ENCODE data around the gene FARSA.
"Not testable (repeated sequence)": the region's sequence is repeated elsewhere in the genome, so short reads cannot be mapped to it uniquely, and the experiment has no call there.

The FARSA gene

GRCh38 chr19:12957389-12957952, 24.0 kb upstream of the FARSA start:
- Mint-ChIP-seq H3K4me3 (peak overlapping the region; percentile 86), H3K36me3 (peaks cover 31% of the 10 kb centered on the region), H3K4me1 (peaks cover 35% of the 10 kb centered on the region), H3K27ac (peak overlapping the region; percentile 96)
- H3K9me3 Mint-ChIP-seq; DNase-seq (ENCODE audit: low spot score in 2 of 2): not testable (repeated sequence)
- ATAC-seq: peak; percentile 19

- Mint-ChIP-seq H3K27ac (peak within 1 kb of the TSS; percentile 96), H3K36me3 (peaks cover 39% of the 10 kb centered on the region), H3K4me3 (peak within 1 kb of the TSS; percentile 86), H3K4me1 (peaks cover 29% of the 10 kb centered on the region), H3K9me3 (no peaks in the 10 kb centered on the region)
- ATAC-seq: peak; percentile 98
- DNase-seq (ENCODE audit: low spot score in 2 of 2): peak; percentile 83 to 91
Observed at GRCh38 chr19:12956446-12957388, 23.2 kb upstream of the FARSA start, which contains the start of gene GADD45GIP1. Gene GADD45GIP1, minus strand, starts transcription at chr19:12957223. Its CDS starts 11 bp downstream, at chr19:12957212.

GRCh38 chr19:12955996-12956395, 22.5 kb upstream of the FARSA start:
- peaks cover 29% of the 10 kb centered on the region for H3K4me1 Mint-ChIP-seq
- ATAC-seq: no peak
- no peaks in the 10 kb centered on the region for H3K9me3 Mint-ChIP-seq
- no peak for DNase-seq (ENCODE audit: low spot score in 2 of 2)
- H3K4me3 Mint-ChIP-seq: peak overlapping the region; percentile 86
- peak overlapping the region; percentile 96 for H3K27ac Mint-ChIP-seq
- H3K36me3 Mint-ChIP-seq: peaks cover 46% of the 10 kb centered on the region

- Mint-ChIP-seq H3K4me1 (peaks cover 31% of the 10 kb centered on the region), H3K27ac (peak overlapping the region; percentile 96), H3K36me3 (peaks cover 50% of the 10 kb centered on the region), H3K4me3 (peak overlapping the region; percentile 86)
- ATAC-seq; DNase-seq (ENCODE audit: low spot score in 2 of 2); H3K9me3 Mint-ChIP-seq: not testable (repeated sequence)
Observed at GRCh38 chr19:12955575-12955974, 22.1 kb upstream of the FARSA start.

- Mint-ChIP-seq H3K4me1 (peaks cover 41% of the 10 kb centered on the region), H3K4me3 (peak overlapping the region; percentile 86), H3K36me3 (peaks cover 60% of the 10 kb centered on the region), H3K27ac (peak overlapping the region; percentile 96), H3K9me3 (no peaks in the 10 kb centered on the region)
- DNase-seq (ENCODE audit: low spot score in 2 of 2) (no peak), ATAC-seq (no peak)
Observed at GRCh38 chr19:12954612-12954962, 21.1 kb upstream of the FARSA start.

GRCh38 chr19:12953799-12954611, 20.5 kb upstream of the FARSA start:
- peak overlapping the region; percentile 86 for H3K4me3 Mint-ChIP-seq
- H3K36me3 Mint-ChIP-seq: peaks cover 66% of the 10 kb centered on the region
- no peak for ATAC-seq
- DNase-seq (ENCODE audit: low spot score in 2 of 2): no peak
- peak overlapping the region; percentile 96 for H3K27ac Mint-ChIP-seq
- H3K9me3 Mint-ChIP-seq: no peaks in the 10 kb centered on the region
- H3K4me1 Mint-ChIP-seq: peaks cover 46% of the 10 kb centered on the region

GRCh38 chr19:12953138-12953798, 19.8 kb upstream of the FARSA start:
- DNase-seq (ENCODE audit: low spot score in 2 of 2) (no peak), ATAC-seq (no peak)
- no peak overlapping the region for H3K4me3 Mint-ChIP-seq
- H3K27ac Mint-ChIP-seq: peak overlapping the region; percentile 96
- H3K4me1 Mint-ChIP-seq: peaks cover 50% of the 10 kb centered on the region
- no peaks in the 10 kb centered on the region for H3K9me3 Mint-ChIP-seq
- H3K36me3 Mint-ChIP-seq: peaks cover 73% of the 10 kb centered on the region

- ATAC-seq (no peak), DNase-seq (ENCODE audit: low spot score in 2 of 2) (no peak)
- Mint-ChIP-seq H3K4me1 (peaks cover 54% of the 10 kb centered on the region), H3K27ac (peak overlapping the region; percentile 48), H3K4me3 (no peak overlapping the region), H3K9me3 (no peaks in the 10 kb centered on the region), H3K36me3 (peaks cover 80% of the 10 kb centered on the region)
Observed at GRCh38 chr19:12952488-12953137, 19.1 kb upstream of the FARSA start.

GRCh38 chr19:12952050-12952449, 18.5 kb upstream of the FARSA start:
- not testable (repeated sequence) for H3K9me3 Mint-ChIP-seq; DNase-seq (ENCODE audit: low spot score in 2 of 2); ATAC-seq; H3K4me3 Mint-ChIP-seq
- H3K4me1 Mint-ChIP-seq: peaks cover 58% of the 10 kb centered on the region
- H3K27ac Mint-ChIP-seq: peak overlapping the region; percentile 48
- H3K36me3 Mint-ChIP-seq: peaks cover 85% of the 10 kb centered on the region

- no peak overlapping the region for H3K4me3 Mint-ChIP-seq
- H3K27ac Mint-ChIP-seq: peak overlapping the region; percentile 79
- H3K4me1 Mint-ChIP-seq: peaks cover 58% of the 10 kb centered on the region
- DNase-seq (ENCODE audit: low spot score in 2 of 2) (no peak), ATAC-seq (no peak)
- no peaks in the 10 kb centered on the region for H3K9me3 Mint-ChIP-seq
- H3K36me3 Mint-ChIP-seq: peaks cover 100% of the 10 kb centered on the region
Observed at GRCh38 chr19:12949363-12950283, 16.1 kb upstream of the FARSA start.

- Mint-ChIP-seq H3K36me3 (peaks cover 100% of the 10 kb centered on the region), H3K9me3 (no peaks in the 10 kb centered on the region), H3K27ac (peak overlapping the region; percentile 60), H3K4me3 (no peak overlapping the region), H3K4me1 (peaks cover 57% of the 10 kb centered on the region)
- ATAC-seq (no peak), DNase-seq (ENCODE audit: low spot score in 2 of 2) (no peak)
Observed at GRCh38 chr19:12948612-12949362, 15.3 kb upstream of the FARSA start.

GRCh38 chr19:12947702-12948611, 14.4 kb upstream of the FARSA start:
- H3K27ac Mint-ChIP-seq: peak overlapping the region; percentile 60
- peak overlapping the region; percentile 83 for H3K4me3 Mint-ChIP-seq
- H3K36me3 Mint-ChIP-seq: peaks cover 100% of the 10 kb centered on the region
- ATAC-seq (no peak), DNase-seq (ENCODE audit: low spot score in 2 of 2) (no peak)
- no peaks in the 10 kb centered on the region for H3K9me3 Mint-ChIP-seq
- H3K4me1 Mint-ChIP-seq: peaks cover 62% of the 10 kb centered on the region
